K562 (cell line): Measurements from ENCODE around the gene SHISAL1.

Experiments used
- CBFA2T3 ChIP-seq: fragments of 450-650 bp; IDR thresholded peaks from 2 replicates; pipeline ENCODE4 v1.6.1; 2017
- FOXA3 ChIP-seq, 2 experiments: fragments of 450-650 bp in 1 of 2; sonication (generic) in 1 of 2; formaldehyde crosslinking; IDR thresholded peaks in 1 of 2; conservative IDR thresholded peaks in 1 of 2; 2 replicates each; pipeline versions ENCODE4 v1.4.0 to v1.8.0; 2020 to 2022; ENCODE audit warnings: mild to moderate bottlenecking in 2 of 2, missing genetic modification reagents in 1 of 2
- LARP7 ChIP-seq: fragments of 450-650 bp; IDR thresholded peaks from 2 replicates; pipeline ENCODE4 v1.6.1; 2016
- NR2C2 ChIP-seq, 2 experiments: fragments of 200-800 bp in 1 of 2; sonication (Bioruptor generic) in 1 of 2; sonication (generic) in 1 of 2; formaldehyde crosslinking in 1 of 2; IDR thresholded peaks; 2 replicates each; pipeline versions ENCODE4 v1.6.1 to v1.8.0; 2016 to 2022; ENCODE audit warnings: mild to moderate bottlenecking in 1 of 2, missing compliant biosample characterization in 1 of 2, missing genetic modification characterization in 1 of 2, missing genetic modification reagents in 1 of 2
- PATZ1 ChIP-seq: fragments of 250-450 bp; sonication (Bioruptor Pico); IDR thresholded peaks from 2 replicates; pipeline ENCODE4 v1.5.0; 2020; ENCODE audit warnings: mild to moderate bottlenecking, borderline replicate concordance
- PHF21A ChIP-seq: fragments of 450-650 bp; IDR thresholded peaks from 2 replicates; pipeline ENCODE4 v1.6.1; 2017; ENCODE audit warnings: low read depth, borderline replicate concordance
- RFX5 ChIP-seq: IDR thresholded peaks from 2 replicates; pipeline ENCODE4 v1.6.1; 2011; ENCODE audit warnings: low read depth, mild to moderate bottlenecking, improper control_type of control experiment, low read length
- TF ChIP-seq, protein P1 (sequence below): sonication (generic); formaldehyde crosslinking; IDR thresholded peaks from 2 replicates; pipeline ENCODE4 v1.8.1; 2023; ENCODE audit warnings: mild to moderate bottlenecking, missing genetic modification reagents

DNA sequence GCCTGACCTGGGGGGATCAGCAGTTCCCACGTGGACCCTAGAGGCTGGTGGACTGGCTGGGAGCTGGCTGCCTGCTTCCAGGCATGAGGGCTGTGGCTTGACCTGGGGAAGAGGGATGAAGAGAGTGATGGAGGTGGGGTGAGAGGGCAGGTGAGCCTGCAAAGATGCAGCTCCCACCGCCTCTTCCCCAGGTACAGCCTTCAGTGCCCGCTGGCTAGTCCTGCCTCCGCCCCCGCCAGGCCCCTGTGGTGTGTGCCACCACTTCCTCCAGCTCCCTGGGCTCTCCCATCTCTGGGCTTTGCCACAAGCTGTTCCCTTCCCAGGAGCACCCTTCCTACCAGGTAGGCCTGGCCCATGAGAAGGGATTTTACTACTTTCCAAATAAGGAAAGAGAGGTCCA, 112.9 kb downstream of the SHISAL1 start:
- no peak for TF ChIP-seq LARP7
- no peak for TF ChIP-seq CBFA2T3
- no peak for TF ChIP-seq NR2C2 (CRISPR knock-in tag; IDR thresholded peaks at IDR 0.05)
- no peak for TF ChIP-seq NR2C2 (tag; IDR thresholded peaks at IDR 0.05)
- no peak for TF ChIP-seq RFX5
- no peak for TF ChIP-seq PHF21A
- TF ChIP-seq FOXA3 (CRISPR knock-in tag; conservative IDR thresholded peaks at IDR 0.05 in 1 of 2, IDR thresholded peaks at IDR 0.05 in 1 of 2), result no peak
- TF ChIP-seq, protein P1, sequence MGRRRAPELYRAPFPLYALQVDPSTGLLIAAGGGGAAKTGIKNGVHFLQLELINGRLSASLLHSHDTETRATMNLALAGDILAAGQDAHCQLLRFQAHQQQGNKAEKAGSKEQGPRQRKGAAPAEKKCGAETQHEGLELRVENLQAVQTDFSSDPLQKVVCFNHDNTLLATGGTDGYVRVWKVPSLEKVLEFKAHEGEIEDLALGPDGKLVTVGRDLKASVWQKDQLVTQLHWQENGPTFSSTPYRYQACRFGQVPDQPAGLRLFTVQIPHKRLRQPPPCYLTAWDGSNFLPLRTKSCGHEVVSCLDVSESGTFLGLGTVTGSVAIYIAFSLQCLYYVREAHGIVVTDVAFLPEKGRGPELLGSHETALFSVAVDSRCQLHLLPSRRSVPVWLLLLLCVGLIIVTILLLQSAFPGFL (CRISPR knock-in tag), result no peak
- no peak for TF ChIP-seq PATZ1
